CD1c-positive myeloid dendritic cell (primary cell): Measurements from ENCODE around the gene BEST1.
A peak's percentile ranks its signal among the peaks of the same experiment; 100 is the strongest.
"Not testable (repeated sequence)": the region's sequence is repeated elsewhere in the genome, so short reads cannot be mapped to it uniquely, and the experiment has no call there.

Experiments used
- DNase-seq: peaks from one replicate; pipeline ENCODE4 v3.0.0-alpha.2; 2016; ENCODE audit errors: extremely low spot score

The BEST1 gene

DNA sequence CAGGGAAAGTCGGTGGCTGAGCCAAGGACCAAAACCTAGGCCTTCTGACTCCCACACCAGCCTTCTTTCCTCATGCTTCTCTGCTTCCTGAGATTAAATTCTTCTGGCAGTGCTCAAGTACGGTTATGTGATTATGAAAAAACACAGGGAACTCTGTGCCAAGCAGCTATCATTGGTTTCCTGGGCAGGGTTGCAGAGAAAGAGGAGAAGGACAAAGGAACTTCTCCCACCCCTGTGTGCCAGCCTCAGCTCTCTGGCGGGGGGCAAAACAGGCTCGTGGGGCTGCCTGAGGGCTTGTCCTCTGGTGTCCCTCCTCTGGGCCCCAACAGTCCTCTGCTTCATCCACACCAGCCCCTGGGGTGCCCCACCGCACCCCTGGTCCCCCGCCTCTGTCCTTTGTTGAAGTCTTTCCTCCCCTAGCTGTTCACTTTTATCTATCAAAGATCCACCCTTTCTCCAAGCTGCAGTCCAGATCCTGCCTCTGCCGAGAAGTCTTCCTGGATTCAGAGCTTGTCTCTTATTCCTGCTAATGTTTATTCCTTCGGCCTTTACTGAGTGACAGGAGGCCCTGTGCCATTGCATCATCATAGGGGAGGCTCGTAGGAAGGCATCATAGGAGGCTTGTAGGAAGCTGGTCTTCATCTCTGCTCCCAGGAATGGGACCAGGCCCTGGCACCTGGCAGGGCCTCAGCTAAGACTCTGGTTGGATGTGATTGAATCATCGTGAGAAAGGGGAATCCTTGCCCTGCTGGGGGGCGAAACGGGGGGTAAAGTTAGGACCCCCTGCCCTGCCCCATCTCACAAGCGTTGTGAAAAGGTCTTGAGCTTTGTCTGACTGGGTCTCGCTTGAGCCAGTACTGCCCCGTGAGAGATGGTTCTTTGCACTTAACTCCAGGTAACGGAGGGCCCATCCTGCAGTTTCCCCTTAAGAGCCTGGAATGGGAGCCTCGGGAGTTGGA is 28.8 kb downstream of the BEST1 start:
- no peak for DNase-seq

DNA sequence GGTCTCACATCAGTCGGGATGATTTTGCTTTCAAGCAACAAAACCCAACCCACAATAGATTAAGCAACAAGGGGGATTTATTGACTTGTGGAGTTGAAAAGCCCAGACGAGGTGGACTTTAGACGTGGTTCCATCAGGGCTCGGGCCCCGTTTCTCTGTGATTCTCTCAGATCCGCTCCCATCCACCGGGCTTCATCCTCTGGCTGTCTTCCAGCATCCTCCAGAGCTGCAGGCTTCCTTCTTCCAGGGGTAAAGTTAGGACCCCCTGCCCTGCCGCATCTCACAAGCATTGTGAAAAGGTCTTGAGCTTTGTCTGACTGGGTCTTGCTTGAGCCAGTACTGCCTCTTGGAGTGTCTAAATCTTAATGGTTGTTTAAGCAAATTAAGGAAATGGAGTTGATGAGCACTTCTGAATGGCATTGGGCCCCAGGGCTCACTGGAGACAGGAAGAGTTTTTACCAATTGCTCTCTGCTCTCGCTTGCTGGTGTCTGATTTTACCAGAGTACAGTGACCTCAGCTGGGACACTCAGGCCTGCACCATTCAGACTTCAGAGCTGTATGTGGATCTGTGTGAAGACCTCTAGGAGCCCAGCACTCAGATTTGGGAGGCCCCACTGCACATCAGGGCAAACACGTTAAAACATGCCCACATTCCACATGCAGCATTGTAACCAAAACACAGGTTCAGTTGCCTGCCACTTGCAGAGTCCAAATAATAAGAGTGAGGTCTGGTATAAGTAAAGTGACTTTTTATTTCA is 30.8 kb downstream of the BEST1 start:
- DNase-seq = no peak

DNA sequence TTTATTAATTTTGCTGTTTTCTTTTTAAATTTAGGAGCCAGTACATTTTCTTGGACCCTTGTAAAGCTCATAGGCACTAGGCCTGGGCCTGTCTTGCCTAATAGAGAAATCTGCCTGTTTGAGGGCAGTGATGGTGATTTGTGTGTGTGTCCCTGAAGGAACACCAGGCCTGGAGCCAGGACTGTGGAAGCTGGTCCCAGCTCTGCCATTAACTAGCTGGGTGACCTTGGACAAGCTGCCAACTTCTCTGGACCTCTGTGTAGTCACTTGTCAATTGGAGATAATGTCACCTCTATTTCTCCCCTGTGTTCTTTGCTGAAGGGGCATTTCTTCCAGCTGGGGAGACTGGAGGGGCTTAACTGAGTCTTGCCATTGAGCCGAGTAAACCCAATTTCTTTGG is 33.3 kb downstream of the BEST1 start:
- no peak for DNase-seq

DNA sequence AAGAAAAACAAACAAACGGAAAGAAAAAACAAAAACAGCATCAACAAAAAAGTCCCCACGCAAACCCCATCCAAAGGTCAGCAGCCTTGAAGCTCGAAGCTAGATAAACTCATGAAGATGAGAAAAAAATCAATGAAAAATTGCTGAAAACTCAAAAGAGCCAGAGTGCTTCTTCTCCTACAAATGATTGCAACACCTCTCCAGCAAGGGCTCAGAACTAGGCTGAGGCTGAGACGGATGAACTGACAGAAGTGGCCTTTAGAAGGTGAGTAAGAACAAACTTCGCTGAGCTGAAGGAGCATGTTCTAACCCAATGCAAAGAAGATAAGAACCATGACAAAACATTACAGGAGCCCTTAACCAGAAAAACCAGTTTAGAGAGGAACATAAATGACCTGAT is 35.7 kb downstream of the BEST1 start:
- no peak for DNase-seq

DNA sequence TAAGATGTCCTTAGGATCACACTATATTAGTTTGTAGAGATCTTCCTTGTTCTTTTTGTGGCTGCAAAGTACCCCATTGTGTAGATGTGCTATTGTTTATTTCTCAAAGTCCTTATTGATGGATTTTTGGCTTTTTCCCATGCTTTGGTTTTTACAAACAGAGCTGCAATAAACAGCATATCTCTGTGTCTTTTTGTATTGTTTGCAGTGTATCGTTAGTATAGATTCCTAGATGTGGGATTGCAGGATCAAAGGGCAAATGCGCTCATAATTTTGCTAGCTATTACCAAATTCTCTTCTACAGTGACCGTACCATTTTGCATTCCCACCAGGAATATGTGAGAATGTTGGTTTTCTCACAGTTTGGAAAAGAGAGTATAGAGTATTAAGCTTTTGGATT is 44.8 kb downstream of the BEST1 start:
- DNase-seq = no peak

DNA sequence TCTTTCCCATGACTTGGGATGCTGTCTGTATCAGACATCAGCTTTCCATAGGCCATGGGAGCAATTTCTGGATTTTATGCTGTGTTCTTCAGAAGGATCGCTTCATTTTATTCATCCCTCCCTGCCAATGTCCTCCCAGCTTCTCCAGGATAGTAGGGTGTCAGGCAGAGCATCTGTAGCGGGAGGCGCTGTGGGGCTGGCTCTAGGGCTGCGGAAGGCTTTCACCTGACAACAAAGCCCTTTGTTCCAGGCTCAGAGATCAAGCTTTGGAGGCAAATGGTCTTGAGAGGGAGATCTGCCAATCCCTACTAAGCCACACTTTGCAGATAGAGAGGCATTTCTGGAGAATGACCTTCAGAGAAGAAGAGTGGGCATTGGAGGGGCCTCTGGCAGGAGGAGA is 46.8 kb downstream of the BEST1 start:
- no peak for DNase-seq

DNA sequence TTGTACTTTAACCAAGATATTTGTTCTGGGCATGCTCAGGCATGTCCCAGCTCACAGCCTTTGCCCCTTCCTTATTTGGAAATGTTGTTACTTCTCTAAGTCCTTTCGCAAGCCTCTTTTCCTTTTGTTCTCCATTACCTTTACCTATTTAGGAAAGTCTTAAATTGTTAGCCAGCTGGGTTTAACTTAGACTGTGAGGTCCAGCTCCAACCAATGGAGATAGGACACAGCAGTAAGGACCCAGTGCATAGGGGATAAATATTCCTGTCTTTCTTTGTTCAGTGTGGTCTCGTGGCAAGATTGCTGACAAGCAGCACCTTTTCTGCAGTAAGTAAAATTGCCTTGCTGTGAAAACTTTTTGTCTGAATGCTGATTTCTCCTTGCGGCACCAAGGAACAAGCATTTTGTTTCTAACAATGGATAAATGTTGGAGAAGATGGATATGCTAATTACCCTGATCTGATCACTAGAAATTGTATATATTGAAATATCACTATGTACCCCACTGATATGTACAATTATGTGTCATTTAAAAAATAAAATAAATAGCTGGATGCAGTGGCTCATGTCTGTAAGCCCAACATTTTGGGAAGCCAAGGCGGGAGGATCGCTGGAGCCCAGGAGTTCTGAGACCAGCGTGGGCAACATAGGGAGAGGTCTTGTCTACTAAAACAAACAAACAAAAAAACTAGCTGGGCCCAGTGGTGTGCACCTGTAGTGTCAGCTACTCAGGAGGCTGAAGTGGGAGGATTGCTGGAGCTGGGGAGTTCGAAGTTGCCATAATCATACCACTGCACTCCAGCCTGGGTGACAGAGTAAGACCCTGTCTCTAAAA is 49.2 kb downstream of the BEST1 start:
- DNase-seq = no peak

DNA sequence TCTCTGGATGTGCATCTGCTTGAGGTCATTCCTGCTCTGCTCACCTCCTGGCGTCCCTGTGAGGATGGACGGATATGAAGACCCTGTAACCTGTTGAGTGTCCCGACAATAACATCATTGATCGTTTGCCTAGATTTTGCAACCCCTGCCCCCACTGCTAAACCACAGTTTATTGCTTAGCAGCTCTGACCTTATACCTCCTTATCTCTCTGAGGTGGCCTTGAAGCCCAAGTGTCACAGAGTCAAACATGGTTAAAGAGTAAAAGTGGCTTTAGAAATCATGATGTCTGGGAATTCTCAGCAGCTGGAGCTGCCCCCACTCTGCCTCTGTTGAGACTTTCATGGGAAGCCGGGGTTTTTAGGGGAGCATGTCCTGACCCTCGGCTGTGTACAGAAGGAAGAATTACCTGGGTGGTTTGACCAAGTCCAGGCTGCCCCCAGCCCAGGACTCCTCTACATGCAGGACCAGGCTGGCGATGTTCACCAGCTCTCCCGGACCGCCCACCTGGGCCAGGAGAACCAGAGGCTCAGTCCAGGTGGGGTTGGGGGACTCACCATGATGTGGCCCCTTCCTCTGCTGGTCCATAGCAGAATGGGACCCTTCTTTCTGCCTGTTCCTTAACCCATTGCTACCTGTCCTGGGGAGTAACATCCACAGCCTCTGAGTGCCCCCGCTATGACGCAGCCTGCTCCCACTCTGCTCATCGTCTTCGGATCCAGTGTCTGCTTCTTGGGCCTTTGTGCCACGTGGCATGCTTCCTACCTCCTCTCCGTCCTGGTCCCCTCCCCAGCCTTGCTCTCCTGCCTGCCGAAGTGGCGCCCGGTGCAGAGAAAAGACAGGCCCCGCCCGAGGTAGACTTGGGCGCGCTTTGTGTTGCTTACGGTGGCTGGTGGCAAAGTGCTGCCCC is 50.6 kb downstream of the BEST1 start:
- DNase-seq = no peak

DNA sequence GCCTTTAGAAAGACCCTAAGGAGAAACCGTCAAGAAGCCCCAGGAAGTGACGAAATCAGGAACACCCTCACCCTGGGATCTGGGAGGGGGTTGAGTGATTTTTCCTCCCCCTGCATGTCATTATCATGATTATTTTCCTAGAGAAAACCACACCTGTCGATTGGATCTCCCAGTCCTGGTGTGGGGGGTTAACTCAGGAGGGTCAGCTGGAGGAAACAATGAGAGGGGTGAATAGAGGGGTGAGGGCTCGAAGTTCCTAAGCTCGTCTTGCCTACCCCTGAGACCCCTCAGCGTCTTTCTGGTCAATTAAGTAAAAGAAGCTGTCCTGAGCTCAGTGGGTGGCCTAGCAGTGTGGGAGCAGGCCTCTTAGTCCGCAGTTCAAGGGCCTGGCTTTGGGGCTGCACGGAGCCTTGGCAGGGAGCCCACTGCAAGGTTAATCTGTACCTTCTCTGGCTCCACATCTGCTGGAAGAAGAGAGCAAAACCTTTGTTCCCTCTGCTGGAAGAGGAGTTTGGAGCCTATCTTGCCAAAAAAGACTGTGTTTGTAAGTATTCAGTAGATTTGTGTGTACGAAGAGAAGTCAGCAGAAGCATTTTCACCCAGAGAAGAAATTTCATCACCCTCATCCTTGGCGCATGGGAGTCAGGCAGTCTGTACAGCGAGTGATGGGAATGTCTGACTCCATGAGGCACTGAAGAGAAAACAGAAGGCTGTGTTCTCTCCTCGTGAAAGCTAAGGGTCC is 51.5 kb downstream of the BEST1 start:
- no peak for DNase-seq

DNA sequence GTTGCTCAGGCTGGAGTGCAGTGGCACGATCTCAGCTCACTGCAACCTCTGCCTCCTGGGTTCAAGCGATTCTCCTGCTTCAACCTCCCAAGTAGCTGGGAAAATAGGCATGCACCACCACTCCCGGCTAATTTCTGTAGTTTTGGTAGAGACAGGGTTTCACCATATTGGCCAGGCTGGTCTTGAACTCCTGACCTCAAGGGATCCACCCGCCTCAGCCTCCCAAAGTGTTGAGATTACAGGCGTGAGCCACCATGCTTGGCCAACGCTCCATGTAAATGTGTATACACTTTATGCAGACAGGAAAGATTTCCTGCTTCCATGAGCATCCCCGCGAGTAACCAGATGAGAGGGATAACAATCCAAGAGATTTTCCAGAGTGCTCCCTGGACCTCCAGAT is 52.1 kb downstream of the BEST1 start:
- not testable (repeated sequence) for DNase-seq

DNA sequence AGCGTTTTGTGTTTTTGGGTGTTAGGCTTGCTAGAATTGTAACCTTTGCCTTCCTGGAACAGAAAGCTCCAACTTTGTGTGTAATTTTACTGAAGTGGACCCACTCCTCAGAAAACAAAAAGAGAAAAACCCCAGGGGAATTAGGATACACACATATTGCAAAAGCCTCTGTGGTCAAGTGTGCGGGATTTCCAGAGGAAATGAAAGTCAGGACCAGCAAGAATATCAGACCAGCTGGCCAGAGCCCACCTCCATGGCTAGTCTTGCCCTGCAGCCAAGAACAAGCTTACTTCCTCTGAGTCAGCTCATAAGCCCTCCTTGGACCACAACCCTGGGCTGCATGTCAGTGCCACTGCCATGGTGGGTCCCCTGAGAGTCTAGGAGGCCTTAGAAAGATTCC is 54.3 kb downstream of the BEST1 start:
- peak; percentile 75 for DNase-seq

DNA sequence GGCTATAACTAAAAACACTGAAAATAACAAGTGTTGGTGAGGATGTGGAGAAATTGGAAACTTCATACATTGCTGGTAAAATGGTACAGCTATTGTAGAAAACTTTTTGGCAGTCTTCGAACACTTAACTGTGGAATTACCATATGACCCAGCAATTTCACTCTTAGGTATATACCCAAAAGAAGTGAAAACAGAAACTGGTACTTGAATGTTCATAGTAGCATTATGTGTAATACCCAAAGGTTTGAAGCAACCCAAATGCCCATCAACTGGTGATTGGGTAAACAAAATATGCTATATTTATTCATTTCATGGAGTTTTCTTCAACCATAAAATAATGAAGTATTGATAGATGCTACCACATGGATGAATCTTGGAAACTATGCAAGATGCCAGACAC is 58.0 kb downstream of the BEST1 start:
- DNase-seq = no peak

DNA sequence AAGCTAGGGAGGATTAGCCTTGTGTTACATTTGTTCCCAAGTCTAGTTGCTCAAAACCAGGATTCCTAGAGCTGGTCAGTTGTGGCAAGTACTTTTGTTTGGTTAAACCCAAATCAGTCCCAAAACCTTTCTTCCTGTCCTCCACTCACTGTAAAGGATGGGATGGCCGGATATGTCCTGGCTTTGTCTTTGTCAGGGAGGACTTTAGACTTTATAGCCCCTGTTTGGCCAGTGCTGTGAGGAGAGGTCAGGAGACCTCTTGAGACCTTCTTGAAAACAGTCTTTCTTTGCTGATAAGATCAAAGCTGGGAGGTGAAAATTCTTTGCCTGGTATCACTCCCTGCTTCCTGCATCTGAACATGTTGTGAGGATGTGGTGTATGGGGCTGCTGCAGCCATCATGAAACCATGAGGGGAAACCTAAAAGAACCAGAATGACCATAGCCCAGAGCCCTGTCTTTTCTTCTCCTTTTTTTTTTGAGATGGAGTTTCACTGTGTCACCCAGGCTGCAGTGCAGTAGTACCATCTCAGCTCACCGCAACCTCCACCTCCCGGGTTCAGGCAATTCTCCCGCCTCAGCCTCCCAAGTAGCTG is 60.9 kb downstream of the BEST1 start:
- DNase-seq = no peak

DNA sequence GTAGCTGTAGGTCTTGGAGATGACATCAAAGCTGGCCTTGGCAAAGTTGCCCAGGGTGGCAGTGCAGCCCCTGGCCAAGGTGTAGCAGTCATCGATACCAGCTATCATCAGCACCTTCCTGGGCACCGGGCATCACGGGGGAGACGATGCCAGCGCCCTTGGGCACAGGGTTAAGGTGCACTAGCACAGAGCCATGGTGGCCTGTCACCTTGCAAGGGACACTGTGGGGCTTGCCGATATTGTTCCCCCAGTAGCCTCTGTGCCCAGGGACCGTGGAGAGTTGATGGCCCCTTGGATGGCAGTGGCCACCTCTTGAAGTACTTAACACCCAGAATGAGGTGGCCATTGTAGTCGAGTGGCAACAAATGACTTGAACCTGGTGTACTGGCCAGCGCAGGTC is 61.7 kb downstream of the BEST1 start:
- no peak for DNase-seq

DNA sequence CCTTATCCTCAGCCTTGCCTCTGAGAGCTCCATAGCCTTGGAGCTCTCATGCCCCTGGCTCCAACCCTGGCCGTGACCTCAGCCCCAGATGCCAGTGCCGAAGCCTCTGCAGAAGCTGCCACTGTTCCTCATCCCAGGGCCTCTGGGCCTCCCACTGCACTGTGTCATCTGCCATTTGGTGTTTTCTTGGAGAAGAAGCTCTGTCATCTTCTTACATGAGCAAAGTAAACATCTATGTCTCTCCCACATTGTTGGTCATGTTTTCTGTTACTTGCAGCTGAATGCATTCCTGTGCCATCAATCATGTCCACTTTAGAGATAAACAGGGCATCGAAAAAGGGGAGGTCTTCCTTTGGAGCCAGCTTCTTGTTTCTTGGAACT is 62.3 kb downstream of the BEST1 start:
- peak; percentile 66 for DNase-seq

DNA sequence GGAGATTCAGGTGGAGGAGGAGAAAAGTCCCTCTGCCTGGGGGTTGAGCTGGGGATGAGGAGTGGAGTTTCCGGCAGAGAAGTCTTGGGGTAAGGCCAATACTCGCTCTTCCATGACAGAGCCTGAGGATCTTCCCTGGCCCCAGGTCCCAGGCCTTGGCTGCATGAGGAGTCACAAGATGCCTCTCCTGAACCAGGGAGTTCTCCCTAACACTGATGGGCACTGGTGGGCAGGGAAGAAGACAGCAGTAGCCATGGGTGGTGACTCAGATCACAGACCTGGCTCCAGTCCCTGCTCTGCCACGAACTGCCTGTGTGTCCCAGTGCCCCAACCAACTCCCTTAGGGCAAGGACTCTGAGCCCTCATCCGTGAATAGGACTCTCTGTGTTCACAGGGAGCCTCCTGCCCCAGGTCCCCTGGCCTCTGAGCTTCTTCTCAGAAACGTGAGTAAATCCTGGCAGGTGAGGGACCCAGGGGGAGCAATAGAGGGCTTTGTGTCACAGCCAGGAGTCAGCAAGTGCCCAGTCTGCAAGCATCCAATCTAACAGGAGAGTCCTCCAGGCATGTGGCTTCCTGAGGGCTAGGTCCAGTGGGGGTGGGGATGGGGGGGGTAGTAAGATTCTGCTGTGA is 62.8 kb downstream of the BEST1 start:
- peak; percentile 32 for DNase-seq
